ENCODE results near the gene GPATCH1. TPM values are rescaled to one million over a fixed set of nuclear protein-coding genes. Genes with fewer than 3 reads are reported as not detected.

Gene GPATCH1
- total and polyA plus RNA-seq, 2 of the 4 experiments (the other 2 are of a cell fraction) = 5.1 to 7.5 TPM

DNA sequence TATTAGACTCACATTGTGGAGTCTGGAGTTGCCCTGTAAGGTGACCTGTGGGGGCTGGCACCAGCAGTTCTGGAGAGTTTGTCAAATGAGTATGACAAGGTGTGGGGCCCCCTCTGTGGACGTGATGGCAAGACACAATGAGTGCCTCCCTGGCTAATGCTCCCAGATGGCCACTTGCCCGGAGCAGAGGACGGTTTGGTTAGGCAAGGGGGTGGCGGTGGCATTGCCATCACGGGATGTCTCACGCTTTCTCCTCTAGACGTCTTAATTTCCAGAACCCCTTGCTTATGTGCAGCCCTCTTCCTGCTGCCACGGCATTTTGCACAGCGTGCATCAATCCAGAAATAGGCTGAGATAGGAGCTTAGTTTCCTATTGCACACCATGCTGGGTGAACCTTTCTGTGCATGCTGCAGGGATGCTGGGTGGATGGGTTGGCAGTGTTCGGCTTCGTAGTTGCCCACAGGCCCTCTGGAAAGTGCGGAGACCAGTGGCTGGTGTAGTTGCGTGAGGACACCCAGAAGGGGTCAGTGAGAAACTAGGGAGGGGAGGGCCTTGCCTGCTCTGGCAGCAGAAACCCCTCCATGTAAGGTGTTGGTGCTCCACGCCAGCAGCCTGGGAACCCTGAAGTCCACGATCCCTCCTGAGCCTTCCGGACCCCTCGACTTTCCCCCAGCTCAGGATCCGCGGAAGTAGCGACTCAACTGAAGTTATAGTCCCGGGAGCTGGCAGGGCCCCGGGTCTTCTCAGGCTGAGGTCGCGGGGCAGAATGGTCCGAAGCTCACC, 95.1 kb downstream of the GPATCH1 start (continued):
- no peak for TF ChIP-seq CEBPB (IDR thresholded peaks at IDR 0.05; ENCODE audit: low read depth, low read length)

DNA sequence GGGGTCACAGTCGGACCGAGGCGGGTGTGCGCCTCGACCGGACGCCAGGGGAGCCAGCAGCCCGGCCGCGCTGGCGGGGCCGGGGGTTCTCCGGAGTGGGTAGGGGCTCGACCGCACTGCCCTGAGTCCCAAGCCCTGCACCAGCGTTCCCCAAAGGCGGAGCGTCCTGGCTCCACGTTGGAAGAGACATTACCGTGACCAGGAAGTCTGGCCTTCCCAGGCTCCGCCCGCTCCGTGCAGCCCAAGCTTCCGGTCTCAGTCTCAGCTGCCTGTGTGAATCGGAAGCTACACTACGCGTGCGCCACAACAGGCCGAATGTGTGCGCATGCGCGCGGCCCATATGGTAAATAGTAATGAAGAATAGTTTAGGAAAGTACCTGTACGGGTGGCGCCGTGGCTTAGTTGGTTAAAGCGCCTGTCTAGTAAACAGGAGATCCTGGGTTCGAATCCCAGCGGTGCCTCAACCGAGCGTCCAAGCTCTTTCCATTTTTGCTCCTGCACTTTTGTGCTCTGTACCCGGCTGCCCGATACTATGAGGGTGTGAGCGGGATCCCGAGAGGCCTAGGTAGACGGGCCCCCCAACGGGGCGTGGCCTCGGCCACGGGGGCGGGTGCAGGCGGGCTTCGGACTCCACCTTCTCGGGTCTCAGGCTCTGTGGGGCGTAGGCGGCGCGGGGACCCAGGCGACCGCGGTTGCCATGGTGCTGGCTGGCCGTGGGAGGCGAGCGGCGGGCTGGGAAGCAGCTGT, 95.9 kb downstream of the GPATCH1 start:
- 0 out of 2 replicates have a peak overlapping the region, but pooled peaks have one; percentile 81 for H2AK5ac ChIP-seq (ENCODE audit: low read depth, low read length)
- peaks cover 10% of the 10 kb centered on the region for H3K4me1 ChIP-seq (ENCODE audit: control insufficient read depth, insufficient read depth, low read length)
- intact Hi-C loops (cut with micrococcal nuclease) = loop anchor here (2.0 to 5.0 kb wide), 3 partner anchors 32 to 205 kb away; partner anchors contain the start of genes CEP89 and FAAP24
- no peak for TF ChIP-seq CEBPB (IDR thresholded peaks at IDR 0.05; ENCODE audit: low read depth, low read length)
- TF ChIP-seq BHLHE40 (IDR thresholded peaks at IDR 0.05; ENCODE audit: low read depth, low read length) = 0 out of 2 replicates have a peak, but pooled peaks have one; percentile 37
- TF ChIP-seq, protein P1, sequence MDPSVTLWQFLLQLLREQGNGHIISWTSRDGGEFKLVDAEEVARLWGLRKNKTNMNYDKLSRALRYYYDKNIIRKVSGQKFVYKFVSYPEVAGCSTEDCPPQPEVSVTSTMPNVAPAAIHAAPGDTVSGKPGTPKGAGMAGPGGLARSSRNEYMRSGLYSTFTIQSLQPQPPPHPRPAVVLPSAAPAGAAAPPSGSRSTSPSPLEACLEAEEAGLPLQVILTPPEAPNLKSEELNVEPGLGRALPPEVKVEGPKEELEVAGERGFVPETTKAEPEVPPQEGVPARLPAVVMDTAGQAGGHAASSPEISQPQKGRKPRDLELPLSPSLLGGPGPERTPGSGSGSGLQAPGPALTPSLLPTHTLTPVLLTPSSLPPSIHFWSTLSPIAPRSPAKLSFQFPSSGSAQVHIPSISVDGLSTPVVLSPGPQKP (IDR thresholded peaks at IDR 0.05; ENCODE audit: borderline replicate concordance, low read depth, low read length) = no peak
- TF ChIP-seq, protein P2, sequence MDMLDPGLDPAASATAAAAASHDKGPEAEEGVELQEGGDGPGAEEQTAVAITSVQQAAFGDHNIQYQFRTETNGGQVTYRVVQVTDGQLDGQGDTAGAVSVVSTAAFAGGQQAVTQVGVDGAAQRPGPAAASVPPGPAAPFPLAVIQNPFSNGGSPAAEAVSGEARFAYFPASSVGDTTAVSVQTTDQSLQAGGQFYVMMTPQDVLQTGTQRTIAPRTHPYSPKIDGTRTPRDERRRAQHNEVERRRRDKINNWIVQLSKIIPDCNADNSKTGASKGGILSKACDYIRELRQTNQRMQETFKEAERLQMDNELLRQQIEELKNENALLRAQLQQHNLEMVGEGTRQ (IDR thresholded peaks at IDR 0.05; ENCODE audit: low read depth, low read length) = peak; percentile 44; the same call in 1 of the 2 replicates
- TF ChIP-seq RFX5 (IDR thresholded peaks at IDR 0.05; ENCODE audit: low read depth, low read length) = no peak
- TF ChIP-seq MAFK (IDR thresholded peaks at IDR 0.05; ENCODE audit: low read depth, low read length) = no peak
- TF ChIP-seq, protein P3, sequence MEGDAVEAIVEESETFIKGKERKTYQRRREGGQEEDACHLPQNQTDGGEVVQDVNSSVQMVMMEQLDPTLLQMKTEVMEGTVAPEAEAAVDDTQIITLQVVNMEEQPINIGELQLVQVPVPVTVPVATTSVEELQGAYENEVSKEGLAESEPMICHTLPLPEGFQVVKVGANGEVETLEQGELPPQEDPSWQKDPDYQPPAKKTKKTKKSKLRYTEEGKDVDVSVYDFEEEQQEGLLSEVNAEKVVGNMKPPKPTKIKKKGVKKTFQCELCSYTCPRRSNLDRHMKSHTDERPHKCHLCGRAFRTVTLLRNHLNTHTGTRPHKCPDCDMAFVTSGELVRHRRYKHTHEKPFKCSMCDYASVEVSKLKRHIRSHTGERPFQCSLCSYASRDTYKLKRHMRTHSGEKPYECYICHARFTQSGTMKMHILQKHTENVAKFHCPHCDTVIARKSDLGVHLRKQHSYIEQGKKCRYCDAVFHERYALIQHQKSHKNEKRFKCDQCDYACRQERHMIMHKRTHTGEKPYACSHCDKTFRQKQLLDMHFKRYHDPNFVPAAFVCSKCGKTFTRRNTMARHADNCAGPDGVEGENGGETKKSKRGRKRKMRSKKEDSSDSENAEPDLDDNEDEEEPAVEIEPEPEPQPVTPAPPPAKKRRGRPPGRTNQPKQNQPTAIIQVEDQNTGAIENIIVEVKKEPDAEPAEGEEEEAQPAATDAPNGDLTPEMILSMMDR (conservative IDR thresholded peaks at IDR 0.05; ENCODE audit: low read depth, low read length) = no peak; the same call in 1 of the 2 replicates
- TF ChIP-seq NFE2L2 (IDR thresholded peaks at IDR 0.05; ENCODE audit: low read depth, low read length) = no peak

More for the DNA sequence above, 95.9 kb downstream of the GPATCH1 start:
- H3K56ac ChIP-seq (ENCODE audit: extremely low read depth, insufficient read depth, low read length) = peak overlapping the region; percentile 56
- 0% methylated on average over 29 of the region's 65 CpGs; no CpG with 5 or more reads in 1 of the 2 experiments for WGBS, 2 experiments (ENCODE audit: extremely low coverage in 2 of 2, insufficient read length in 1 of 2)
- H3K27me3 ChIP-seq (ENCODE audit: control insufficient read depth, insufficient read depth, low read length) = no peaks in the 10 kb centered on the region
- no peak overlapping the region for H3K23ac ChIP-seq (ENCODE audit: low read depth, low read length)
- H3K36me3 ChIP-seq (ENCODE audit: control insufficient read depth, insufficient read depth, low read length) = no peaks in the 10 kb centered on the region
- H2AFZ ChIP-seq (replicated peaks; ENCODE audit: low read length, poor library complexity) = peak overlapping the region; percentile 99
- H4K5ac ChIP-seq (ENCODE audit: low read depth, low read length) = peak overlapping the region; percentile 13; the same call in 1 of the 2 replicates
- DNase-seq (peak; percentile 99), ATAC-seq (ENCODE audit: low read depth) (peak; percentile 96)
- in situ Hi-C loops (cut with MboI; ENCODE audit: low sequenced_read_pairs) = no loop called here
- peak overlapping the region; percentile 69 for H3K27ac ChIP-seq (ENCODE audit: insufficient read depth, low read length)
- H3K9ac ChIP-seq (ENCODE audit: low read depth, low read length) = peak overlapping the region; percentile 79
- H4K8ac ChIP-seq (ENCODE audit: low read depth in 2 of 2, low read length in 2 of 2) = peak overlapping the region; percentile 79 to 97
- H4K91ac ChIP-seq (ENCODE audit: insufficient read depth, low read depth, low read length) = peak overlapping the region; percentile 81; the same call in 1 of the 2 replicates
- peak overlapping the region; percentile 85 for H2BK5ac ChIP-seq (ENCODE audit: low read depth, low read length, poor library complexity, severe bottlenecking)
- ChIA-PET POLR2A (ENCODE audit: unreplicated experiment) (interaction anchor here (0.5 to 0.6 kb wide), 3 partner anchors 57 to 533 kb away, joined by 4 to 6 read pairs (median 5); no protein-coding TSS in a partner anchor), CTCF (interaction anchor here (0.5 to 1.9 kb wide), 8 partner anchors 10 to 1006 kb away, joined by 3 to 8 read pairs (median 3); no protein-coding TSS in a partner anchor)
- peak overlapping the region; percentile 98 for H2AK9ac ChIP-seq (replicated peaks; ENCODE audit: low read depth, low read length, poor library complexity)
- peaks cover 6% of the 10 kb centered on the region for H4K20me1 ChIP-seq (ENCODE audit: insufficient read depth, low read length)
- H3K4me3 ChIP-seq (ENCODE audit: insufficient read depth, low read depth, low read length) = peak overlapping the region; percentile 60
- dilution Hi-C loops (cut with HindIII; ENCODE audit: low sequenced_read_pairs, unreplicated experiment) = no loop called here
- H3K14ac ChIP-seq (replicated peaks; ENCODE audit: low read depth, low read length) = peak overlapping the region; percentile 66
- BruUV-seq (replicated peaks) = no TSS peak
- H2BK15ac ChIP-seq (ENCODE audit: low read depth, low read length) = no peak overlapping the region
- H3K4me2 ChIP-seq (ENCODE audit: low read depth, low read length) = peak overlapping the region; percentile 93
- H3K4ac ChIP-seq (ENCODE audit: low read depth, low read length) = peak overlapping the region; percentile 88
- peaks cover 12% of the 10 kb centered on the region; the same call in 1 of the 2 replicates for H3K9me1 ChIP-seq (ENCODE audit: insufficient read depth, low read length)
- H2BK20ac ChIP-seq (ENCODE audit: low read depth, low read length) = no peak overlapping the region
- H3K18ac ChIP-seq (ENCODE audit: low read depth, low read length) = no peak overlapping the region; the same call in 1 of the 2 replicates
- H3K79me1 ChIP-seq (ENCODE audit: low read depth in 1 of 2, low read length in 2 of 2) = peaks cover 11 to 23% of the 10 kb centered on the region in 2 experiments; a peak in 3 of 4 replicates
- H3K9me3 ChIP-seq (ENCODE audit: control insufficient read depth, insufficient read depth, low read length) = no peaks in the 10 kb centered on the region
- peak overlapping the region; percentile 28; the same call in 1 of the 2 replicates for H2BK120ac ChIP-seq (ENCODE audit: low read depth, low read length)

All from IMR-90 (cell line).